ENCODE results near the gene SLC66A2.

GRCh38 chr18:79868168-79868784 lies 83.2 kb downstream of the SLC66A2 start:
- TF ChIP-seq CTCF (IDR thresholded peaks at IDR 0.05) (no peak), EP300 (IDR thresholded peaks at IDR 0.05; ENCODE audit: low read depth) (no peak), POLR2AphosphoS5 (IDR thresholded peaks at IDR 0.05) (no peak)

Data from transverse colon (tissue), 4 donors.